ENCODE data around the gene WDR54. TPM values are rescaled to one million over a fixed set of nuclear protein-coding genes. Genes with fewer than 3 reads are reported as not detected.
"Not testable (repeated sequence)": the region's sequence is repeated elsewhere in the genome, so short reads cannot be mapped to it uniquely, and the experiment has no call there.

Gene WDR54
- total RNA-seq, 6 donors from 2014 or later, result 8.4 to 28.2 (median 13.3) TPM

GRCh38 chr2:74441690-74442482 lies 20.4 kb downstream of the WDR54 start, which contains the start of gene RTKN:
RTKN (minus strand) TSS chr2:74441937; CDS start chr2:74441816, 121 bp downstream.
- peak; percentile 47 to 74 for ATAC-seq (ENCODE audit: low FRiP score in 2 of 2)
- H3K4me3 ChIP-seq, result peak within 1 kb of the TSS; percentile 22 to 64 (median 50)
- no peaks in the 10 kb centered on the region for H3K36me3 ChIP-seq
- peaks cover 0 to 9% (median 3%) of the 10 kb centered on the region in 4 donors for H3K27me3 ChIP-seq
- DNase-seq, result peak; percentile 79 to 92
- 16 to 26% methylated on average over 31 to 35 of the region's 75 CpGs for WGBS, 2 donors
- no peaks in the 10 kb centered on the region for H3K9me3 ChIP-seq
- TF ChIP-seq CTCF (IDR thresholded peaks at IDR 0.05) (peak in 3 of 6 experiments; percentile 7 to 26 (median 11)), POLR2A (IDR thresholded peaks at IDR 0.05) (peak in 3 of 4 donors; percentile 36 to 55 (median 49)), EP300 (IDR thresholded peaks at IDR 0.05) (no peak)
- peaks cover 22 to 50% (median 30%) of the 10 kb centered on the region in 4 donors for H3K4me1 ChIP-seq
- peak within 1 kb of the TSS; percentile 74 to 88 (median 84) for H3K27ac ChIP-seq

GRCh38 chr2:74442483-74443297 lies 21.2 kb downstream of the WDR54 start:
- not testable (repeated sequence) for H3K27me3 ChIP-seq
- 89 to 94% methylated on average over 14 to 16 of the region's 16 CpGs for WGBS, 2 donors

GRCh38 chr2:74444498-74445318 lies 23.2 kb downstream of the WDR54 start:
- Histone ChIP-seq H3K9me3 (no peaks in the 10 kb centered on the region), H3K27me3 (peaks cover 0 to 9% (median 3%) of the 10 kb centered on the region in 4 donors), H3K4me3 (no peak overlapping the region), H3K36me3 (no peaks in the 10 kb centered on the region), H3K4me1 (peaks cover 13 to 32% (median 21%) of the 10 kb centered on the region in 4 donors), H3K27ac (no peak overlapping the region)
- no peak for TF ChIP-seq CTCF (IDR thresholded peaks at IDR 0.05)
- TF ChIP-seq POLR2AphosphoS5 (IDR thresholded peaks at IDR 0.05), result no peak
- TF ChIP-seq EP300 (IDR thresholded peaks at IDR 0.05), result no peak
- no peak for TF ChIP-seq POLR2A (IDR thresholded peaks at IDR 0.05)
- 36 to 37% methylated on average over 5 of the region's 5 CpGs for whole genome bisulfite sequencing, 2 donors
- ATAC-seq (ENCODE audit: low FRiP score in 2 of 2) (no peak), DNase-seq (no peak)

More at GRCh38 chr2:74442483-74443297, 21.2 kb downstream of the WDR54 start:
- H3K27ac ChIP-seq, result peak overlapping the region; percentile 74 to 88 (median 84)
- peak overlapping the region in 3 of 4 donors; percentile 42 to 64 (median 59) for H3K4me3 ChIP-seq
- peaks cover 22 to 45% (median 30%) of the 10 kb centered on the region in 4 donors for H3K4me1 ChIP-seq
- not testable (repeated sequence) for H3K9me3 ChIP-seq; ATAC-seq (ENCODE audit: low FRiP score in 2 of 2); DNase-seq; H3K36me3 ChIP-seq

GRCh38 chr2:74447230-74447999 lies 25.9 kb downstream of the WDR54 start:
- no peaks in the 10 kb centered on the region for H3K36me3 ChIP-seq
- ATAC-seq (ENCODE audit: low FRiP score in 2 of 2) (peak in 1 of 2 donors; percentile 26), DNase-seq (no peak)
- no peak overlapping the region for H3K4me3 ChIP-seq
- no peak for TF ChIP-seq EP300 (IDR thresholded peaks at IDR 0.05)
- TF ChIP-seq POLR2A (IDR thresholded peaks at IDR 0.05), result no peak
- peaks cover 0 to 6% (median 2%) of the 10 kb centered on the region in 4 donors for H3K4me1 ChIP-seq
- H3K27me3 ChIP-seq, result no peaks in the 10 kb centered on the region
- H3K27ac ChIP-seq, result no peak overlapping the region
- H3K9me3 ChIP-seq, result no peaks in the 10 kb centered on the region
- WGBS, 2 donors, result 93% methylated on average over 5 of the region's 5 CpGs

- TF ChIP-seq EP300 (IDR thresholded peaks at IDR 0.05) (no peak), POLR2A (IDR thresholded peaks at IDR 0.05) (no peak), CTCF (IDR thresholded peaks at IDR 0.05) (no peak), POLR2AphosphoS5 (IDR thresholded peaks at IDR 0.05) (no peak)
- Histone ChIP-seq H3K4me3 (no peak overlapping the region), H3K36me3 (no peaks in the 10 kb centered on the region), H3K27ac (no peak overlapping the region), H3K4me1 (peaks cover 0 to 5% (median 2%) of the 10 kb centered on the region in 4 donors), H3K9me3 (no peaks in the 10 kb centered on the region), H3K27me3 (no peaks in the 10 kb centered on the region)
- WGBS, 2 donors, result 86 to 94% methylated on average over 2 of the region's 2 CpGs
- no peak for ATAC-seq (ENCODE audit: low FRiP score in 2 of 2)
- no peak for DNase-seq
These were observed 27.2 kb downstream of the WDR54 start for GRCh38 chr2:74448771-74449170.
